GM21515 (cell line): ENCODE results near the gene MYLIP.

Source experiments
- ATAC-seq: cut with Tn5 transposase; IDR thresholded peaks from one replicate; pipeline ENCODE4 v1.9.1; 2021; ENCODE audit not compliant: unreplicated experiment

Gene MYLIP

GRCh38 chr6:16137451-16137801 is 8.5 kb downstream of the MYLIP start:
- ATAC-seq: no peak

- no peak for ATAC-seq
Observed at GRCh38 chr6:16139556-16139955, 10.7 kb downstream of the MYLIP start.

- no peak for ATAC-seq
Observed at GRCh38 chr6:16140607-16141006, 11.7 kb downstream of the MYLIP start.

GRCh38 chr6:16141514-16141913 is 12.6 kb downstream of the MYLIP start:
- ATAC-seq: no peak

GRCh38 chr6:16145038-16145437 is 16.2 kb downstream of the MYLIP start:
- no peak for ATAC-seq

GRCh38 chr6:16146028-16146427 is 17.1 kb downstream of the MYLIP start:
- ATAC-seq: no peak

GRCh38 chr6:16146527-16146955 is 17.7 kb downstream of the MYLIP start:
- ATAC-seq: no peak

GRCh38 chr6:16148498-16148897 is 19.6 kb downstream of the MYLIP start:
- ATAC-seq: no peak

- no peak for ATAC-seq
Observed at GRCh38 chr6:16149305-16149704, 20.4 kb downstream of the MYLIP start.

GRCh38 chr6:16150098-16150497 is 21.2 kb downstream of the MYLIP start:
- ATAC-seq: no peak

- ATAC-seq: no peak
Observed at GRCh38 chr6:16153211-16153820, 24.4 kb downstream of the MYLIP start.

- ATAC-seq: no peak
Observed at GRCh38 chr6:16154904-16155303, 26.0 kb downstream of the MYLIP start.

- ATAC-seq: no peak
Observed at GRCh38 chr6:16157492-16157891, 28.6 kb downstream of the MYLIP start.

- no peak for ATAC-seq
Observed at GRCh38 chr6:16157909-16158308, 29.0 kb downstream of the MYLIP start.

- no peak for ATAC-seq
Observed at GRCh38 chr6:16158943-16159557, 30.2 kb downstream of the MYLIP start.

GRCh38 chr6:16160794-16161193 is 31.9 kb downstream of the MYLIP start:
- no peak for ATAC-seq

GRCh38 chr6:16162003-16162402 is 33.1 kb downstream of the MYLIP start:
- ATAC-seq: no peak

GRCh38 chr6:16163066-16163465 is 34.2 kb downstream of the MYLIP start:
- ATAC-seq: no peak

GRCh38 chr6:16163535-16164300 is 34.8 kb downstream of the MYLIP start:
- ATAC-seq: no peak

- no peak for ATAC-seq
Observed at GRCh38 chr6:16165641-16166040, 36.8 kb downstream of the MYLIP start.

GRCh38 chr6:16166871-16167608 is 38.2 kb downstream of the MYLIP start:
- no peak for ATAC-seq

GRCh38 chr6:16168121-16168520 is 39.2 kb downstream of the MYLIP start:
- no peak for ATAC-seq
